ENCODE measurements around the gene DMWD.

Gene DMWD

GRCh38 chr19:45815481-45816216 lies 23.0 kb upstream of the DMWD start:
- Histone ChIP-seq H3K4me1 (ENCODE audit: control insufficient read depth in 1 of 2, insufficient read depth in 2 of 2, low read length in 2 of 2) (peaks cover 11 to 25% of the 10 kb centered on the region in 2 experiments), H3K18ac (ENCODE audit: low read length) (peak overlapping the region; percentile 39), H3K79me2 (ENCODE audit: control insufficient read depth, insufficient read depth, low read length, poor library complexity) (peaks cover 2% of the 10 kb centered on the region), H3K36me3 (ENCODE audit: control insufficient read depth in 1 of 2, insufficient read depth in 2 of 2, low read length in 2 of 2) (peaks cover 14 to 17% of the 10 kb centered on the region in 2 experiments), H3K14ac (ENCODE audit: low read length) (peak overlapping the region; percentile 71), H2BK120ac (ENCODE audit: insufficient read depth, low read length, poor library complexity) (no peak overlapping the region), H3K9me3 (ENCODE audit: insufficient read depth, low read depth, low read length) (no peaks in the 10 kb centered on the region), H4K8ac (ENCODE audit: low read depth, low read length) (peak overlapping the region; percentile 84), H2BK5ac (ENCODE audit: low read depth, low read length, poor library complexity) (peak overlapping the region; percentile 50), H3K79me1 (ENCODE audit: low read length) (peaks cover 13% of the 10 kb centered on the region), H3K4me2 (ENCODE audit: low read length) (peak overlapping the region; percentile 84), H3K9ac (ENCODE audit: low read length) (peak overlapping the region; percentile 56), H3K23ac (ENCODE audit: low read length) (no peak overlapping the region), H4K91ac (ENCODE audit: low read depth, low read length) (peak overlapping the region; percentile 87), H4K12ac (ENCODE audit: low read depth, low read length) (peak overlapping the region; percentile 17), H2AFZ (ENCODE audit: insufficient read depth, low read length, poor library complexity) (peak overlapping the region; percentile 85), H3K27me3 (ENCODE audit: insufficient read depth, low read length) (no peaks in the 10 kb centered on the region), H3K4ac (ENCODE audit: low read depth, low read length) (peak overlapping the region; percentile 2), H3K4me3 (ENCODE audit: low read depth, low read length) (peak overlapping the region; percentile 77), H2AK5ac (ENCODE audit: low read length) (peak overlapping the region; percentile 64), H2BK12ac (ENCODE audit: low read length) (no peak overlapping the region), H3K27ac (ENCODE audit: low read depth, low read length) (peak overlapping the region; percentile 45)
- no peak for DNase-seq
- no CpG with 5 or more reads among the region's 44 CpGs for WGBS (ENCODE audit: extremely low coverage, insufficient coverage, insufficient read length)

- H2AK5ac ChIP-seq (ENCODE audit: low read length) = peak within 1 kb of the TSS; percentile 64
- peaks cover 2% of the 10 kb centered on the region for H3K79me2 ChIP-seq (ENCODE audit: control insufficient read depth, insufficient read depth, low read length, poor library complexity)
- peaks cover 11 to 25% of the 10 kb centered on the region in 2 experiments for H3K4me1 ChIP-seq (ENCODE audit: control insufficient read depth in 1 of 2, insufficient read depth in 2 of 2, low read length in 2 of 2)
- H3K4ac ChIP-seq (ENCODE audit: low read depth, low read length) = peak within 1 kb of the TSS; percentile 16
- H3K4me2 ChIP-seq (ENCODE audit: low read length) = peak within 1 kb of the TSS; percentile 84
- peak within 1 kb of the TSS; percentile 71 for H3K14ac ChIP-seq (ENCODE audit: low read length)
- peak within 1 kb of the TSS; percentile 87 for H4K91ac ChIP-seq (ENCODE audit: low read depth, low read length)
- H3K36me3 ChIP-seq (ENCODE audit: control insufficient read depth in 1 of 2, insufficient read depth in 2 of 2, low read length in 2 of 2) = peaks cover 7 to 11% of the 10 kb centered on the region in 2 experiments
- DNase-seq = no peak
- peak within 1 kb of the TSS; percentile 77 for H3K4me3 ChIP-seq (ENCODE audit: low read depth, low read length)
- no peak within 1 kb of the TSS for H2BK120ac ChIP-seq (ENCODE audit: insufficient read depth, low read length, poor library complexity)
- H3K27ac ChIP-seq (ENCODE audit: low read depth, low read length) = peak within 1 kb of the TSS; percentile 45
- peak within 1 kb of the TSS; percentile 84 for H4K8ac ChIP-seq (ENCODE audit: low read depth, low read length)
- no peaks in the 10 kb centered on the region for H3K27me3 ChIP-seq (ENCODE audit: insufficient read depth, low read length)
- H2BK12ac ChIP-seq (ENCODE audit: low read length) = peak within 1 kb of the TSS; percentile 41
- no CpG with 5 or more reads among the region's 40 CpGs for WGBS (ENCODE audit: extremely low coverage, insufficient coverage, insufficient read length)
- peak within 1 kb of the TSS; percentile 17 for H4K12ac ChIP-seq (ENCODE audit: low read depth, low read length)
- peak within 1 kb of the TSS; percentile 85 for H2AFZ ChIP-seq (ENCODE audit: insufficient read depth, low read length, poor library complexity)
- H3K79me1 ChIP-seq (ENCODE audit: low read length) = peaks cover 15% of the 10 kb centered on the region
- H3K18ac ChIP-seq (ENCODE audit: low read length) = peak within 1 kb of the TSS; percentile 39
- peaks cover 2% of the 10 kb centered on the region for H3K9me3 ChIP-seq (ENCODE audit: insufficient read depth, low read depth, low read length)
- H2BK5ac ChIP-seq (ENCODE audit: low read depth, low read length, poor library complexity) = peak within 1 kb of the TSS; percentile 50
- peak within 1 kb of the TSS; percentile 56 for H3K9ac ChIP-seq (ENCODE audit: low read length)
- no peak within 1 kb of the TSS for H3K23ac ChIP-seq (ENCODE audit: low read length)
These were observed 22.3 kb upstream of the DMWD start, which contains the start of gene RSPH6A for GRCh38 chr19:45814851-45815480. TSS of gene RSPH6A (minus strand) at chr19:45815308. CDS start at chr19:45815176, 132 bp downstream.

DNA sequence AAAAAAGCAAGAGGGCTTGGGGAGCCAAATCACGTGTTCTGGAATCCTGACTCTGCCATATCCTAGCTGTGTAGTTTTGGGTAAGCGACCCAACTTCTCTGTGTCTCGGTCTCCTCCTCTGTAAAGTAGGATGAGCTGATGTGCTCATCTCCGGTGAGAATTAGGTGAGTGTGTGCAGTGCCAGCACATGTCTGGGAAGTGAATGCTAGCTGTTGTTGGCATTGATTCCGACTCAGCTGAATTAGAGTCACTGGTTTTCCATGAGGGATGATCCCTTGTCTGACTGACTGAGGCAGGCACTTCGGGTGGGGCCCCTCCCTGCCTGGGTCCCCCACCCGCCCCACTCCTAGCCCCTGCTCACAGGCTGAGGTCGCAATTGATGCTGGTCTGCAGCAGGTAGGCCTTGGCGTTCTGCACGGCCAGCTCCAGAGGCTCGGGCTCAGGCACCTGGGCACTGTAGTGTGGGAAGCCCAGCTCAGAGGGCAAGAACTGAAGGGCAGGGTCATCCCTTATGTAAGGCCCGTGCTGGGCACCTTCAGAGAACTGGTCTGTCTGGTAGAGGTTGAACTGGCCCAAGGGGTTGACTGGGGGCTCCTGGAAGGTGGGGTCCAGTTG lies 21.6 kb upstream of the DMWD start:
- H4K91ac ChIP-seq (ENCODE audit: low read depth, low read length) = no peak overlapping the region
- H2BK5ac ChIP-seq (ENCODE audit: low read depth, low read length, poor library complexity) = no peak overlapping the region
- H4K12ac ChIP-seq (ENCODE audit: low read depth, low read length) = no peak overlapping the region
- no peak overlapping the region for H3K27ac ChIP-seq (ENCODE audit: low read depth, low read length)
- H2BK12ac ChIP-seq (ENCODE audit: low read length) = no peak overlapping the region
- no peak overlapping the region for H4K8ac ChIP-seq (ENCODE audit: low read depth, low read length)
- no peak overlapping the region for H2AFZ ChIP-seq (ENCODE audit: insufficient read depth, low read length, poor library complexity)
- WGBS (ENCODE audit: extremely low coverage, insufficient coverage, insufficient read length) = no CpG with 5 or more reads among the region's 12 CpGs
- peaks cover 2% of the 10 kb centered on the region for H3K79me2 ChIP-seq (ENCODE audit: control insufficient read depth, insufficient read depth, low read length, poor library complexity)
- H3K36me3 ChIP-seq (ENCODE audit: control insufficient read depth in 1 of 2, insufficient read depth in 2 of 2, low read length in 2 of 2) = peaks cover under 1 to 4% of the 10 kb centered on the region in 2 experiments
- no peak overlapping the region for H2AK5ac ChIP-seq (ENCODE audit: low read length)
- no peak overlapping the region for H3K4me2 ChIP-seq (ENCODE audit: low read length)
- peaks cover 15% of the 10 kb centered on the region for H3K79me1 ChIP-seq (ENCODE audit: low read length)
- H3K9me3 ChIP-seq (ENCODE audit: insufficient read depth, low read depth, low read length) = peaks cover 2% of the 10 kb centered on the region
- H3K18ac ChIP-seq (ENCODE audit: low read length) = no peak overlapping the region
- H2BK120ac ChIP-seq (ENCODE audit: insufficient read depth, low read length, poor library complexity) = no peak overlapping the region
- H3K4ac ChIP-seq (ENCODE audit: low read depth, low read length) = no peak overlapping the region
- H3K14ac ChIP-seq (ENCODE audit: low read length) = no peak overlapping the region
- no peak overlapping the region for H3K23ac ChIP-seq (ENCODE audit: low read length)
- peaks cover 15 to 28% of the 10 kb centered on the region in 2 experiments for H3K4me1 ChIP-seq (ENCODE audit: control insufficient read depth in 1 of 2, insufficient read depth in 2 of 2, low read length in 2 of 2)
- no peaks in the 10 kb centered on the region for H3K27me3 ChIP-seq (ENCODE audit: insufficient read depth, low read length)
- no peak for DNase-seq
- no peak overlapping the region for H3K9ac ChIP-seq (ENCODE audit: low read length)
- H3K4me3 ChIP-seq (ENCODE audit: low read depth, low read length) = no peak overlapping the region

- no peak overlapping the region for H3K4ac ChIP-seq (ENCODE audit: low read depth, low read length)
- peaks cover 2% of the 10 kb centered on the region for H3K9me3 ChIP-seq (ENCODE audit: insufficient read depth, low read depth, low read length)
- no peak for DNase-seq
- no CpG with 5 or more reads among the region's 6 CpGs for WGBS (ENCODE audit: extremely low coverage, insufficient coverage, insufficient read length)
- no peak overlapping the region for H3K9ac ChIP-seq (ENCODE audit: low read length)
- peaks cover 15% of the 10 kb centered on the region for H3K79me1 ChIP-seq (ENCODE audit: low read length)
- H3K4me2 ChIP-seq (ENCODE audit: low read length) = no peak overlapping the region
- H3K14ac ChIP-seq (ENCODE audit: low read length) = no peak overlapping the region
- no peak overlapping the region for H2BK5ac ChIP-seq (ENCODE audit: low read depth, low read length, poor library complexity)
- H2AFZ ChIP-seq (ENCODE audit: insufficient read depth, low read length, poor library complexity) = no peak overlapping the region
- no peaks in the 10 kb centered on the region for H3K36me3 ChIP-seq (ENCODE audit: control insufficient read depth in 1 of 2, insufficient read depth in 2 of 2, low read length in 2 of 2)
- peaks cover 11 to 21% of the 10 kb centered on the region in 2 experiments for H3K4me1 ChIP-seq (ENCODE audit: control insufficient read depth in 1 of 2, insufficient read depth in 2 of 2, low read length in 2 of 2)
- H4K8ac ChIP-seq (ENCODE audit: low read depth, low read length) = no peak overlapping the region
- no peak overlapping the region for H4K91ac ChIP-seq (ENCODE audit: low read depth, low read length)
- no peak overlapping the region for H2BK12ac ChIP-seq (ENCODE audit: low read length)
- no peak overlapping the region for H3K18ac ChIP-seq (ENCODE audit: low read length)
- H3K27me3 ChIP-seq (ENCODE audit: insufficient read depth, low read length) = no peaks in the 10 kb centered on the region
- no peak overlapping the region for H3K27ac ChIP-seq (ENCODE audit: low read depth, low read length)
- H3K23ac ChIP-seq (ENCODE audit: low read length) = no peak overlapping the region
- peaks cover 2% of the 10 kb centered on the region for H3K79me2 ChIP-seq (ENCODE audit: control insufficient read depth, insufficient read depth, low read length, poor library complexity)
- no peak overlapping the region for H2BK120ac ChIP-seq (ENCODE audit: insufficient read depth, low read length, poor library complexity)
- H2AK5ac ChIP-seq (ENCODE audit: low read length) = no peak overlapping the region
- no peak overlapping the region for H3K4me3 ChIP-seq (ENCODE audit: low read depth, low read length)
- H4K12ac ChIP-seq (ENCODE audit: low read depth, low read length) = no peak overlapping the region
These were observed 19.7 kb upstream of the DMWD start for GRCh38 chr19:45812297-45812696.

All from trophoblast cell (in vitro differentiated cells and primary cell).